COLO668 (cell line): ENCODE measurements around the gene AIPL1.

Experiments
- DNase-seq: peaks from one replicate; lab custom pipeline; 2025; ENCODE audit not compliant: unreplicated experiment; lab: John Stamatoyannopoulos, UW

AIPL1 gene

GRCh38 chr17:6467567-6467966 is 32.6 kb upstream of the AIPL1 start:
- no peak for DNase-seq

GRCh38 chr17:6465206-6466003 is 30.5 kb upstream of the AIPL1 start:
- no peak for DNase-seq

GRCh38 chr17:6464446-6465041 is 29.6 kb upstream of the AIPL1 start:
- DNase-seq, result no peak

GRCh38 chr17:6463616-6464445 is 28.9 kb upstream of the AIPL1 start:
- DNase-seq, result no peak

GRCh38 chr17:6462692-6463091 is 27.8 kb upstream of the AIPL1 start:
- no peak for DNase-seq

GRCh38 chr17:6461792-6462524 is 27.0 kb upstream of the AIPL1 start:
- no peak for DNase-seq

- DNase-seq, result no peak
These were observed 26.3 kb upstream of the AIPL1 start for GRCh38 chr17:6461246-6461645.

- DNase-seq, result no peak
These were observed 25.7 kb upstream of the AIPL1 start for GRCh38 chr17:6460531-6461161.

- no peak for DNase-seq
These were observed 23.6 kb upstream of the AIPL1 start for GRCh38 chr17:6458460-6458950.

GRCh38 chr17:6457688-6458459 is 23.0 kb upstream of the AIPL1 start:
- no peak for DNase-seq

- DNase-seq, result peak; percentile 62
These were observed 22.2 kb upstream of the AIPL1 start for GRCh38 chr17:6456914-6457687.

GRCh38 chr17:6456321-6456720 is 21.4 kb upstream of the AIPL1 start:
- peak; percentile 60 for DNase-seq

- DNase-seq, result peak; percentile 42
These were observed 20.4 kb upstream of the AIPL1 start for GRCh38 chr17:6455321-6455705.

- peak; percentile 5 for DNase-seq
These were observed 19.8 kb upstream of the AIPL1 start for GRCh38 chr17:6454495-6455320.

GRCh38 chr17:6453279-6454024 is 18.5 kb upstream of the AIPL1 start:
- peak; percentile 25 for DNase-seq

- no peak for DNase-seq
These were observed 17.7 kb upstream of the AIPL1 start for GRCh38 chr17:6452471-6453266.
